Neural progenitor cell (in vitro differentiated cells): ENCODE data around the gene LRRIQ4. TPM values are rescaled to one million over a fixed set of nuclear protein-coding genes. Genes with fewer than 3 reads are reported as not detected.

ENCODE experiments used
- DNase-seq: peaks from one replicate; pipeline ENCODE4 v3.0.0-alpha.2; 2016; ENCODE audit warnings: low spot score
- H2AFZ ChIP-seq: fragments of 200-600 bp; sonication (generic); replicated peaks from 2 replicates; pipeline ENCODE4 v1.6.1; 2016; ENCODE audit warnings: antibody characterized with exemption
- H3F3A ChIP-seq: fragments of 200-600 bp; sonication (generic); 2 replicates; pipeline ENCODE4 v1.6.1; 2016; ENCODE audit warnings: antibody characterized with exemption, low read depth
- H3K27ac ChIP-seq: fragments of 200-600 bp; sonication (generic); 2 replicates; pipeline ENCODE4 v1.5.1; 2016; ENCODE audit warnings: mild to moderate bottlenecking
- H3K27me3 ChIP-seq: fragments of 200-600 bp; sonication (generic); 2 replicates; pipeline ENCODE4 v1.6.1; 2016; ENCODE audit warnings: mild to moderate bottlenecking, moderate library complexity
- H3K36me3 ChIP-seq: fragments of 200-600 bp; sonication (generic); 2 replicates; pipeline ENCODE4 v1.5.1; 2016
- H3K4me1 ChIP-seq: fragments of 200-600 bp; sonication (generic); 2 replicates; pipeline ENCODE4 v1.6.1; 2016; ENCODE audit warnings: mixed run types
- H3K4me2 ChIP-seq: fragments of 200-600 bp; sonication (generic); 2 replicates; pipeline ENCODE4 v1.6.1; 2016
- H3K4me3 ChIP-seq: fragments of 200-600 bp; sonication (generic); 2 replicates; pipeline ENCODE4 v1.5.1; 2016
- H3K79me2 ChIP-seq: fragments of 200-600 bp; sonication (generic); 2 replicates; pipeline ENCODE4 v1.6.1; 2016; ENCODE audit warnings: low read depth
- H3K9ac ChIP-seq: fragments of 200-600 bp; sonication (generic); 2 replicates; pipeline ENCODE4 v1.6.1; 2016
- H3K9me3 ChIP-seq: fragments of 200-600 bp; sonication (generic); 2 replicates; pipeline ENCODE4 v1.5.1; 2016; ENCODE audit warnings: low read depth
- H4K20me1 ChIP-seq: fragments of 200-600 bp; sonication (generic); 2 replicates; pipeline ENCODE4 v1.6.1; 2016; ENCODE audit warnings: low read depth
- H3K27ac Mint-ChIP-seq: 3 replicates; pipeline ENCODE4 v1.8.0; 2021; ENCODE audit warnings: mixed read lengths
- H3K27me3 Mint-ChIP-seq: 2 replicates; pipeline ENCODE4 v1.8.0; 2022; ENCODE audit warnings: low read depth, mild to moderate bottlenecking, inconsistent platforms, moderate library complexity, mixed read lengths; ENCODE audit not compliant: insufficient read depth
- H3K36me3 Mint-ChIP-seq: 3 replicates; pipeline ENCODE4 v1.8.0; 2021; ENCODE audit warnings: mixed read lengths
- H3K4me1 Mint-ChIP-seq: 3 replicates; pipeline ENCODE4 v1.8.0; 2021; ENCODE audit warnings: mixed read lengths
- H3K4me3 Mint-ChIP-seq: 3 replicates; pipeline ENCODE4 v1.8.0; 2021; ENCODE audit warnings: mild to moderate bottlenecking, moderate library complexity, mixed read lengths
- H3K9me3 Mint-ChIP-seq: 3 replicates; pipeline ENCODE4 v1.8.0; 2020; ENCODE audit warnings: mixed read lengths
- EZH2 ChIP-seq: fragments of 200-600 bp; sonication (generic); IDR thresholded peaks from 2 replicates; pipeline ENCODE4 v1.6.1; 2017; ENCODE audit warnings: antibody characterized with exemption, mild to moderate bottlenecking, moderate library complexity
- EZH2phosphoT487 ChIP-seq: fragments of 200-600 bp; sonication (generic); IDR thresholded peaks from 2 replicates; pipeline ENCODE4 v1.6.1; 2017; ENCODE audit warnings: antibody characterized with exemption
- total RNA-seq: library from RNA; depleted of rRNA; stranded (reverse); fragments of >200 nt; gene quantifications from 2 replicates; pipeline ENCODE4 v1.2.3, GENCODE V29; 2015; ENCODE audit warnings: low replicate concordance
- TF ChIP-seq, protein P1 (sequence below): fragments of 200-600 bp; sonication (generic); IDR thresholded peaks from 2 replicates; pipeline ENCODE4 v1.5.1; 2017; ENCODE audit warnings: antibody characterized with exemption, mild to moderate bottlenecking

Gene LRRIQ4
- total RNA-seq, 1 donor from 2014 or later = not detected

DNA sequence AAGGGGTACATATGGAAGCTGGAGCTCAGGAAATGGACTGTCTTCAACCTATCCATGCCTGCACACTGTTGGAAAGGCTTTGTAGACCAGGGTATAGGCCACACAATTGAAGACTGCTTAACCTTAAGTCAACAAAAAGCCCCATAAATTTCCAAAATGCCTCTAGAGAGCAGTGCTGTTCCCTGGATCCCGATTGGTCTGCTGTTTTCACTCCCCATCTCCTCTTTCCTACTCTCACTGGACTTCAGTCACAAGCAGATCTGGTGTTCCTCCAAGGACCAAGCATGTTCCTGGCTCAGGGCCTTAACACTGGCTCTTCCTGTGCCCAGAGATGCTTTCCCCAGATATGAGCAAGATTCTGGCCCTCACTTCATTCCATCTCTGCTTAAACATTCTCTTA lies 22.9 kb downstream of the LRRIQ4 start:
- no peaks in the 10 kb centered on the region for H3F3A ChIP-seq
- Mint-ChIP-seq H3K4me3 (no peak overlapping the region), H3K27ac (peak overlapping the region; percentile 89), H3K4me1 (peaks cover 12% of the 10 kb centered on the region), H3K36me3 (no peaks in the 10 kb centered on the region), H3K9me3 (no peaks in the 10 kb centered on the region), H3K27me3 (no peaks in the 10 kb centered on the region)
- no peak for TF ChIP-seq EZH2phosphoT487
- no peak for TF ChIP-seq EZH2
- TF ChIP-seq, protein P1, sequence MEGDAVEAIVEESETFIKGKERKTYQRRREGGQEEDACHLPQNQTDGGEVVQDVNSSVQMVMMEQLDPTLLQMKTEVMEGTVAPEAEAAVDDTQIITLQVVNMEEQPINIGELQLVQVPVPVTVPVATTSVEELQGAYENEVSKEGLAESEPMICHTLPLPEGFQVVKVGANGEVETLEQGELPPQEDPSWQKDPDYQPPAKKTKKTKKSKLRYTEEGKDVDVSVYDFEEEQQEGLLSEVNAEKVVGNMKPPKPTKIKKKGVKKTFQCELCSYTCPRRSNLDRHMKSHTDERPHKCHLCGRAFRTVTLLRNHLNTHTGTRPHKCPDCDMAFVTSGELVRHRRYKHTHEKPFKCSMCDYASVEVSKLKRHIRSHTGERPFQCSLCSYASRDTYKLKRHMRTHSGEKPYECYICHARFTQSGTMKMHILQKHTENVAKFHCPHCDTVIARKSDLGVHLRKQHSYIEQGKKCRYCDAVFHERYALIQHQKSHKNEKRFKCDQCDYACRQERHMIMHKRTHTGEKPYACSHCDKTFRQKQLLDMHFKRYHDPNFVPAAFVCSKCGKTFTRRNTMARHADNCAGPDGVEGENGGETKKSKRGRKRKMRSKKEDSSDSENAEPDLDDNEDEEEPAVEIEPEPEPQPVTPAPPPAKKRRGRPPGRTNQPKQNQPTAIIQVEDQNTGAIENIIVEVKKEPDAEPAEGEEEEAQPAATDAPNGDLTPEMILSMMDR = no peak
- H2AFZ ChIP-seq = peak overlapping the region; percentile 75
- H3K27me3 ChIP-seq = no peaks in the 10 kb centered on the region
- H3K4me1 ChIP-seq = no peaks in the 10 kb centered on the region
- no peak for DNase-seq
- H3K9ac ChIP-seq = no peak overlapping the region
- no peaks in the 10 kb centered on the region for H3K36me3 ChIP-seq
- H4K20me1 ChIP-seq = no peaks in the 10 kb centered on the region
- no peaks in the 10 kb centered on the region for H3K79me2 ChIP-seq
- no peak overlapping the region for H3K4me2 ChIP-seq
- no peak overlapping the region for H3K4me3 ChIP-seq
- no peaks in the 10 kb centered on the region for H3K9me3 ChIP-seq
- no peak overlapping the region for H3K27ac ChIP-seq

DNA sequence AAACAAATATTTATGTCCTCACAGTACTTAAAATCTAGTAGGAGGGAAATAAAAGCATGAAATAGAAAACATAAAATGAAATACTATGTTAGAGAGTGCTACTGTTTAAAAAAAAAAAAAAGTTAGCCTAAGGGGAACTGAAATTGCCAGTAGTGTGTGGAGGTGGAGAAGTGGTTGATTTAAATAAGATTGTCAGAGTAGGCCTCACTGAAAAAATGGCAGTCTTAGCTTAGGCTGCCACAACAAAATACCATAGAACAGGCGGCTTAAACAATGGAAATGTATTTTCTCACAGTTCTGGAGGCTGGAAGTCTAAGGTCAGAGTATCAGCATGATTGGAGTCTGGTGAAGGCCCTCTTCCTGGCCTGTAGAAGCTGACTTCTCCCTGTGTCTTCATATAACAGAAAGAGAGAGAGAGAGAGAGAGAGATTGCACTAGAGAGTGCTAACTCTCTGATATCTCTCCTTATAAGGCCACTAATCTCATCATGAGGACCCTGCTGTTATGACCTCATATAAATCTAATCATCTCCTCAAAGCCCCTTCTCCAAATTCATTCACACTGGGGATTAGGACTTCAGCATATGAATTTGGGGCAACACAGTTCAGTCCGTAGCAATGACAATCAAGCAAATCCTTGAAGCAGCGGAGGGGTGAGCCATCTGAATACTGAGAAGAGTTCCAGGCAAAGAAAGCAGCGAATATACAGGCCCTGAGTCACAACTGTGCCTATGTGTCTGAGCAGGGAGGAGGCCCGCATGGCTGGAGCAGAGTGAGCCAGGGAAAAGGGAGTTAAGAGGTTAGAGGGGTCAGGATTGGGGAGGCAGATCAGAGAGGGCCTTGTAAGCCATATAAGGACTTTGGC lies 23.6 kb downstream of the LRRIQ4 start:
- H3K79me2 ChIP-seq = no peaks in the 10 kb centered on the region
- H3K27ac Mint-ChIP-seq = peak overlapping the region; percentile 76
- H3K36me3 Mint-ChIP-seq = no peaks in the 10 kb centered on the region
- DNase-seq = peak; percentile 23
- no peak overlapping the region for H3K4me2 ChIP-seq
- H3K9me3 ChIP-seq = no peaks in the 10 kb centered on the region
- no peaks in the 10 kb centered on the region for H3K27me3 ChIP-seq
- no peak overlapping the region for H3K27ac ChIP-seq
- H3K4me3 Mint-ChIP-seq = no peak overlapping the region
- peak overlapping the region; percentile 89 for H2AFZ ChIP-seq
- H3K4me1 Mint-ChIP-seq = peaks cover 14% of the 10 kb centered on the region
- no peaks in the 10 kb centered on the region for H4K20me1 ChIP-seq
- TF ChIP-seq, protein P1 = no peak
- TF ChIP-seq EZH2phosphoT487 (no peak), EZH2 (no peak)
- no peaks in the 10 kb centered on the region for H3K36me3 ChIP-seq
- H3K9me3 Mint-ChIP-seq = no peaks in the 10 kb centered on the region
- no peak overlapping the region for H3K4me3 ChIP-seq
- no peaks in the 10 kb centered on the region for H3F3A ChIP-seq
- no peaks in the 10 kb centered on the region for H3K27me3 Mint-ChIP-seq
- no peak overlapping the region for H3K9ac ChIP-seq
- no peaks in the 10 kb centered on the region for H3K4me1 ChIP-seq

DNA sequence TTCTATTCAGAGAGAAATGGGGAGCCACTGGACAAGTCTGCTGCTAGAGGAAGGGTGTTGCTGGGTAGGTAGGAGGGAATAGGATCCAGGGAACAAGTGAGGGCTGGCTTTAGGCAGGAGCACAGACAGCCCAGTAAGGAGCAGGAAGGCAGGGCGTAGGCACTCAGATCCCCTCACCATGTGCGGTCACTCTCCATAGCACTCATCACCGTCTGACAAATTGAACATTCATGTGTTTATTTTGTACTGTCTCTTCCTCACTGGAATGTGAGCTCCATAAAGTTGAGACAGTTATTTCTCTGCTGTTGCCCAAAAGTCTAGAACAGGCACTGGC lies 24.2 kb downstream of the LRRIQ4 start:
- Histone ChIP-seq H3K4me3 (no peak overlapping the region), H3K9me3 (no peaks in the 10 kb centered on the region), H3F3A (no peaks in the 10 kb centered on the region), H3K36me3 (no peaks in the 10 kb centered on the region), H3K79me2 (no peaks in the 10 kb centered on the region), H3K9ac (no peak overlapping the region), H3K4me2 (no peak overlapping the region), H3K27me3 (no peaks in the 10 kb centered on the region), H2AFZ (peak overlapping the region; percentile 89), H3K4me1 (no peaks in the 10 kb centered on the region), H3K27ac (no peak overlapping the region), H4K20me1 (no peaks in the 10 kb centered on the region)
- Mint-ChIP-seq H3K4me1 (peaks cover 14% of the 10 kb centered on the region), H3K36me3 (no peaks in the 10 kb centered on the region), H3K27me3 (no peaks in the 10 kb centered on the region), H3K4me3 (no peak overlapping the region), H3K9me3 (no peaks in the 10 kb centered on the region), H3K27ac (peak overlapping the region; percentile 76)
- TF ChIP-seq EZH2phosphoT487 (no peak), EZH2 (no peak)
- TF ChIP-seq, protein P1 = no peak
- DNase-seq = no peak
